GM18873 (cell line): ENCODE measurements around the gene DYNLT1.
"Not testable (repeated sequence)": the region's sequence is repeated elsewhere in the genome, so short reads cannot be mapped to it uniquely, and the experiment has no call there.

ENCODE experiments used
- ATAC-seq: cut with Tn5 transposase; IDR thresholded peaks from one replicate; pipeline ENCODE4 v1.9.1; 2021; ENCODE audit warnings: mild to moderate bottlenecking, moderate library complexity, moderate number of reproducible peaks; ENCODE audit not compliant: unreplicated experiment, low FRiP score

The DYNLT1 gene

DNA sequence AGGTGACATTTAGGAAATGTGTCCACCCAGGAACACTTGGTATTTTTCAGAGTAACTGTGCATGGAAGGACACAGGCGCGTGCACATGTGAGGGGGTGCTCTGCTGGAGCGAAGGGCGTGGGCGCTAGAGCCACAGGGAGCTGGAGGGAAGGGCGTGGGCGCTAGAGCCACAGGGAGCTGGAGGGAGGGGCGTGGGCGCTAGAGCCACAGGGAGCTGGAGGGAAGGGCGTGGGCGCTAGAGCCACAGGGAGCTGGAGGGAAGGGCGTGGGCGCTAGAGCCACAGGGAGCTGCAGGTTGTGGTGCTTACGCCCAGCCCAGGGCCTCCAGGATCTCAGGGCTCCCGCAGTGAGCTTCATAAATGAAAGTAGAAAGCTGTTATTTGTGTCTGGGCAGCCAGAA lies 38.5 kb downstream of the DYNLT1 start:
- not testable (repeated sequence) for ATAC-seq

DNA sequence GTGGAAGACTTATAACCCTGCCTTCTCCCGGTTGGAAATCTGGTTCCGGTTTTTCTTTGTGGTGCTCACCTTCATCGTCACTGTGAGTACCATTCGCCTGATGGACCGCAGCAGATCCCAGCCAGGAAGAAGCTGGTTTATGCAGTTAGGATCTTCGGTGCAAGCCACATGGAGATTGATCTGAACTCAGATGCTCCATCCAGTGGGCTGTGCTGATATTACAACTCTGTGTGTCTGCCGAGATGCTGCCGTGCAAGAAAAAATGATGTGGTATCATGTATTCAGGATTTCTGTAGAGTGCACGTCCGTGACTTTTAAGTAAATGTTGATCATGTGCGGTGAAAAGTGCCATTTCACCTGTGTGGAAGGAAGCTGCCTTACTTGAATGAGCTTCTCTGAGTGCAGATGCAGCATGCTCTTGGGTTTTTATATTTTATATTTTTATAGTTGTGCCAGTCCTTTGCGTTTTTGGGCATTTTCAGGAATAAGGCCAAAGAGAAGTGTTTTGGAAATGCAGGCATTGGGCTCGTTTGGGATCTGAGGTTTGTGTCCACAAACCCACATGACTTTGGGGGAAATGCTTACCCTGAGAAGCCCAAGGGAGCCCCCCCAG lies 39.2 kb downstream of the DYNLT1 start:
- ATAC-seq, result no peak

DNA sequence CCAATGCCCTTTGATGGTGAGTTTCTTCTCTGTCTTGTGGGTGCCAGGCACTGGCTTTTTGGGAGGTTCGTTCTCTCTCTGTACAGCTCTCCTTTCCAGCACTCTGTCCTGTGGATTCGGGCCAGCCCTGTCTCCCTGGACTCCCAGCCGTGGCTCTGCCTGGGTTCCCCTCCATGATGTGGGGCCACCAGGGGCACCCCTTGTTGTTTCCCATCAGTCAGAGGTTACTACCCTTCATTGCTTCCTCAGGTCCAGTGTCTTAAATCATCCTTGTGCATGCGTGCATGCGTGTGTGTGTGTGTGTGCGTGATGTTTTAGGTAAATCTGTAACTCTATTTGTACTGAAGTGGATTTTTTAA lies 40.5 kb downstream of the DYNLT1 start:
- ATAC-seq, result no peak

DNA sequence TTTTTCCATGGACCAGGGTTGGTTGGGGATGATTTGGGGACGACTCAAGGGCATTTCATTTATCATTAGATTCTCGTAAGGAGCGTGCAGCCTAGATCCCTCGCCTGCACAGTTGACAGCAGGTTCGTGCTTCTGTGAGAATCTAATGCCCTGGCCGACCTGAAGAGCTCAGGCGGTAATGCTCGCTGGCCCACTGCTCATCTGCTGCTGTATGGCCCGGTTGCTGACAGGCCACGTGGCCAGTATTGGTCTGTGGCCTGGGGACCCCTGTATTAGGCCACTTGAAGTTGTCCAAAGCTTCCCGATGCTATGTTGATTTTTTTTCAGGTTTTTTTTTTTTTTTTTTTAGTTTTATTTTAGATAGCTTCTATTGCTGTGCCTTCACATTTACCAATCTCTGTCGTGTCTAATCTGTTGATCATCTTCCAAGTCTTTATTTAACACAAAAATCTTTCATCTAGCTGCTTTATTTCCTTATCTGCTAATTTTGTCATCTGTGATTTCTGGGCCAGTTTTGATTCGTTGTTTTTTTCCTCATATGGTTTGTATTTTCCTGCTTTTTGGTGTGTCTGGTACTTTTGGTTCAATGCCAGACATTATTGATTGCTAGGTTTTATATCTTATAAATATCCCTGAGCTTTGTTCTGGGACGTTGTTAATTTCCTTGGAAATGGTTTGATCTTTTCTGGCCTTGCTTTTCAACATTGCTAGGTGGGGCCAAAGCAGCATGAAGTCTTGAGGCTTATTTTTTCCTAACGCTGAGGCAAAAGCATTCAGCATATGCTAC lies 41.1 kb downstream of the DYNLT1 start:
- ATAC-seq, result no peak

DNA sequence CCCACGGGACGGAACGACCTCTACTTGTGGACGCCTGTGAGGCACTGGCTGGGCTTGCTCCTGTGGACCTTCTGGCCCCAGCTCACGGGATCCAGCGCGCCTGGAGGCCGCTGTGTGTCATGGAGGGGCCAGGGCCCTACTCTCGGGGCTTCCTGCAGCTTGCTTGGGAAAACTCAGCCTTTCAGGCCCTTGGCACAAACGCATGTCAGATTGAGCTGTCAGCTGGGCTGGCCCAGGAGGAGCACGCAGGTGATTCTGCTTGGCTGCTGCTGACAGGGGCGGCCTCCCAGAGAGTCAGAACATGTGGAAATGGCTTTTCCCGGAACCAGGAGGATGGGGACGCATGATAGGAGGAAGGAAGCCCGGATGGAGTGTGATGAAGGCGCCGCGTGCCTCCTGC lies 44.9 kb downstream of the DYNLT1 start:
- no peak for ATAC-seq

DNA sequence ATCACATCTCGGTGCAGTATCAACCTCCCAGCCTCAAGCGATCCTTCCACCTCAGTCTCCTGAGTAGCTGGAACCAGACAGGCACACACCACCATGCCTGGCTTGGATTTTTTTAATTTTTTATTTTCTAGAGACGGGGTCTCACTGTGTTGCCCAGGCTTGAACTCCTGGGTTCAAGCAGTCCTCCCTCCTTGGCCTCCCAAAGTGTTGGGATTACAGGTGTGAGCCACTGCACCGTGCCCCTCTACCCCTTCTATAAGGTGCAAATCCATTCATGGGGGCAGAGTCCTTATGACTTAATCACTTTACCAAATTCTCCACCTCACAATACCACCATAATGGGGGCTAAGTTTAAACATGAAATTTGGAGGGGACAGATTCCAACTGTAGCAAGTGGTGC lies 47.0 kb downstream of the DYNLT1 start:
- ATAC-seq, result no peak

DNA sequence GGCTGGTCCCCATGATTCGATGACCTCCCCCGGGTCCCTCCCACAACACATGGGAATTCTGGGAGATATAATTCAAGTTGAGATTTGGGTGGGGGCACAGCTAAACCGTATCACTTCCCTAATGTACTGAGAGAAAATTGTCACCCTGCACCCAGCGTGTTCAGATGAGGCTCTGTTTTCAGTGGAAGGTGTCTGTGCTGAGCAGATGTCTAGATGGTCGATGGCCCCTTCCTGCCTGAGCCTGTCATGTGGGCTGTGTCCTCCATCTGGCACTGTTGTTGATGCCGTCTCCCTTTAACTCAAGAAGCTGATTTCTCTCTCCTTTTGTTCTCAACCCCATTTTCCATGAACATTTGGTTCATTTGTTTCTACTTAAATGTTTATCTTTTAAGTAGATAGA lies 47.7 kb downstream of the DYNLT1 start:
- no peak for ATAC-seq

DNA sequence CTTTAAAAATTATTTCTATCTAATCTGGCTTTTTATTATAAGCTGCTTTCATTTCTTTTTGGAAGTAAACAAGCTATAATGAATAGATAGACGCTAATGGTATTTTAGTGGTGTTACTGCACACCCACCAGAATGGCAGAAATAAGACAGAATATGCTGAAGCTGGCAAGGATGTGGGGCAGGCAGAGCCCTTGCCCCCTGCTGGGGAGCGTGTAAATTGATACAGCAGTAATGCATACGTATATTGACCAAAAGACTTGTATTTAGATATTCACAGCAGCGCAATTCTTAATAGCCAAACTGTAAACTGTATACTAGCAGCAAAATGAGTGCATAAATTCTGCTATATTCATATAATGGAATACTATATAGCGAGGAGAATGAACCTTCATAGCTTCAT lies 49.3 kb downstream of the DYNLT1 start:
- ATAC-seq, result no peak

DNA sequence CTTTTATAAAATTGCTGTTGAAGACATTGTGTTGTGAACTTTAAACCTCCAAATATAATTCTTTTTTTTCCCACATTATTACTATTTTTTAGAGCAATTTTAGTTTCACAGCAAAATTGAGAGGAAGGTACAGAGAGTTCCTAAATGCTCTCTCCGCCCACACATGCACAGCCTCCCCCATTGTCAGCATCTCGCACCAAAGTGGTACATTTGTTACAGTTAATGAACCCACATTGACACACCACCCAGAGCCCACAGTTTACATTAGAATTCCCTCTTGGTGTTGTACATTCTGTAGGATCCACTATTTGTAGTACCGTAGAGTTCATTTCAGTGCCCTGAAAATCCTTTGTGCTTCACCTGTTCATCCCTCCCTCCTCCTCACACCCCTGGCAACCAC lies 50.9 kb downstream of the DYNLT1 start:
- ATAC-seq, result no peak

DNA sequence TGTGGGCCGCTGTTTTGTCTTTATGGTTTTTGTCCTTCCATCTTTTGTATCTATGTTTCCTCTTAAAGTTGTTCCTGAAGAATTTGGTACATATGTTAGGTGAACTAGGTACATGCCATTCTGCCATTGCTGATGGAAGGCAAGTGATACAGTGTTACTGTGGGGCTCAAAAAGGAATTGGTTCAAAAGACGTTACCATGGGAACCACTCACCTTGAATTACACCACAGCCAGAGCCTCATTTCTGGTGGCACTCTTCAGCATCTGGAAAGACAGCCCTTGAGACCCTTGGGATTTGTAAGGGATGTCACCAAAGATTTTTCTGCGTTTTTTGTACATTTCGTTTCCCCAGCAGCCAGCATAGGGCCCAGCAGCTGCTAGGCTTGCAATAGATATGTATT lies 52.7 kb downstream of the DYNLT1 start:
- no peak for ATAC-seq

DNA sequence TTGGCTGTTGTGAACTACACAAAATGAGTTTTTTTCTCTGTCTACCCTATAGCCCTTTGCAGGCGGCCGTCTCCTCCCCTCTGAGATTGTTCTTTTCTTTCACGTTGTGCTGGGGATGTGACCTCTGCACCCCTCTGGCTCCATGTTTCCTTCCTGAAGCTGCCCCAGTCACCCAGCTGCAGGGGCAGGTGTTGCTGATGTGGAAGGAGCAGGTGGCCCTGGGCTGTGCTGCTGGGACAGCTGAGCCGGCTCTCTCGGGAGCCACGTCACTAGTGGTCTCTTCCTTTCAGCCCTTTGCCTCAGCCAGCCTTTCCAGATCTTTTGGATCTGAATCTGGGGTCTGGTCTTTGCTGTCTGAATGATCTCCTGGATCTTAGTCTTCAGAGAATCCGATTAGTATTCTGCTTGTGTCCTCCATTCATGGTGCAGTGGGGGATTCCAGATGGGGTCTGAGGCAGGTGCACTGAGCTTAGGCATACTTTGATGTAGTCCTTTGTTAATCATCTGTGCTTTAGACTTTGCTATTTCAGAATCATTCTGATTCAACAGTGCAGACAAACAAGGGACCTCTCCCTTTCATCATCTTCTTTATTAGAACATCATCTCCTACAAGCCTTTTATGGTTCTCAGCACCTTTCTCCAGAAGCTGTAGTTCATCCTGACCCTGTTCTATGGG lies 53.3 kb downstream of the DYNLT1 start:
- ATAC-seq, result no peak

DNA sequence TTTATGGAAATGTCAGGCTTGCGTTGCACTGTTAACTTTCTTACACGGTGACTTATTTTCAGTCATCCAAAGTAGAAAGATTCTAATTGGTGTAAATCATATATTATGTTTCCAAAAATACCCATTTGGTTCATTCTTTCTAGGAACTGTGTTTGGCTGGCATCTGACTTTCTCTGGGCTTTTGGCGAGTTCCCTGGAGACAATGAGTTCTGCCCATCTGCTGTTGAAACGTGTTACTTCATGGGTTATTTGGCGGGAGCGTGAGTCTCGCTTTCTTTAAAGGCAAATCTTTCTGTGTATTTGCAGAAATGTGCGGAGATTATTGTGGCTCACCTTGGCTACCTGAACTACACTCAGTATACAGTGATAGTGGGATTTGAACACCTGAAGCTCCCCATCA lies 55.2 kb downstream of the DYNLT1 start:
- ATAC-seq, result no peak

DNA sequence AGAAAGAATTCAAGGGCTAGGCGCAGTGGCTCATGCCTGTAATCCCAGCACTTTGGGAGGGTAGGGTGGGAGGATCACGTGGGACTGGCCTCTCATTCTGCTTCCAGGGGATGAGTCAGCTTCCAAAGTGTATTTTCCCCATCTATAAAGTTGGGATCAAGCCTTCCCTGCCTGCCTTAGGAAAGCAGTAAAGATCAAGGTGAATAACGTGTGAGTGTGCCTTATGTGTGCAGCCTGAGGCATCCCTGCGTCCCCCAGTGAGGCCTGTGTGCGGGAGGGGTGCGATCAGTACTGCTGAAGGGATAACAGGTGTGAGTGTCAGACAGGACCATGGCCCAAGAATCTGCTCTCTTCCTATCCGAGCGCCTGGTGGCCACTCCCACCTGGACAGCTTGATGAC lies 57.9 kb downstream of the DYNLT1 start:
- ATAC-seq, result no peak
